Neural cell (in vitro differentiated cells): Measurements from ENCODE around the gene JADE2. TPM values are rescaled to one million over a fixed set of nuclear protein-coding genes. Genes with fewer than 3 reads are reported as not detected.

Experiments used
- H2AFZ ChIP-seq: fragments of 200-600, 300-800 bp; sonication (generic), shearing (Covaris generic); 2 replicates; pipeline ENCODE4 v1.6.0; 2014; ENCODE audit warnings: low read depth, mild to moderate bottlenecking, antibody characterized with exemption, low read length, moderate library complexity
- H3F3A ChIP-seq: fragments of 200-600 bp; shearing (Covaris generic); 2 replicates; pipeline ENCODE4 v1.6.1; 2016; ENCODE audit warnings: mild to moderate bottlenecking, moderate library complexity, mixed read lengths, antibody characterized with exemption, low read length; ENCODE audit not compliant: insufficient read depth, poor library complexity, severe bottlenecking
- H3K27ac ChIP-seq: fragments of 200-600, 300-800 bp; sonication (generic), shearing (Covaris generic); 2 replicates; pipeline ENCODE4 v1.5.1; 2014; ENCODE audit warnings: mild to moderate bottlenecking, low read length, moderate library complexity
- H3K27me3 ChIP-seq: fragments of 300-800, 200-600 bp; sonication (generic), shearing (Covaris generic); 2 replicates; pipeline ENCODE4 v1.6.0; 2014; ENCODE audit warnings: mild to moderate bottlenecking, low read depth, low read length, moderate library complexity; ENCODE audit not compliant: insufficient read depth
- H3K36me3 ChIP-seq: fragments of 300-800, 200-600 bp; sonication (generic), shearing (Covaris generic); 2 replicates; pipeline ENCODE4 v1.5.1; 2014; ENCODE audit warnings: mild to moderate bottlenecking, antibody characterized with exemption, low read length, moderate library complexity; ENCODE audit not compliant: insufficient read depth
- H3K4me2 ChIP-seq: fragments of 300-800, 200-600 bp; sonication (generic), shearing (Covaris generic); 2 replicates; pipeline ENCODE4 v1.6.0; 2014; ENCODE audit warnings: mild to moderate bottlenecking, low read length
- H3K4me3 ChIP-seq: fragments of 300-800, 200-600 bp; sonication (generic), shearing (Covaris generic); 2 replicates; pipeline ENCODE4 v1.5.1; 2014; ENCODE audit warnings: mild to moderate bottlenecking, low read length, moderate library complexity
- H3K79me2 ChIP-seq: fragments of 200-600 bp; shearing (Covaris generic); replicated peaks from 2 replicates; pipeline ENCODE4 v1.6.0; 2014; ENCODE audit warnings: mild to moderate bottlenecking, low read length, moderate library complexity; ENCODE audit not compliant: insufficient read depth
- H3K9ac ChIP-seq: fragments of 300-800, 200-600 bp; sonication (generic), shearing (Covaris generic); 2 replicates; pipeline ENCODE4 v1.6.1; 2016; ENCODE audit warnings: mild to moderate bottlenecking, low read length, mixed read lengths
- H3K9me2 ChIP-seq: fragments of 200-600 bp; shearing (Covaris generic); 2 replicates; pipeline ENCODE4 v1.6.1; 2016; ENCODE audit warnings: mild to moderate bottlenecking, low read length, mixed read lengths; ENCODE audit not compliant: insufficient read depth
- H3K9me3 ChIP-seq: fragments of 200-600, 300-800 bp; sonication (generic), shearing (Covaris generic); 2 replicates; pipeline ENCODE4 v1.6.1; 2016; ENCODE audit warnings: mild to moderate bottlenecking, mixed run types, low read length, moderate library complexity, mixed read lengths
- H4K20me1 ChIP-seq: fragments of 200-600 bp; shearing (Covaris generic); 2 replicates; pipeline ENCODE4 v1.6.1; 2016; ENCODE audit warnings: mild to moderate bottlenecking, mixed run types; ENCODE audit not compliant: insufficient read depth
- CTCF ChIP-seq: fragments of 450-650 bp; IDR thresholded peaks from 2 replicates; pipeline ENCODE4 v1.5.1; 2014; ENCODE audit warnings: antibody characterized with exemption, mild to moderate bottlenecking, moderate library complexity; ENCODE audit not compliant: poor library complexity, severe bottlenecking
- EP300 ChIP-seq: fragments of 450-650 bp; conservative IDR thresholded peaks from 2 replicates; pipeline ENCODE4 v1.6.1; 2014; ENCODE audit warnings: antibody characterized with exemption, mild to moderate bottlenecking, moderate library complexity; ENCODE audit not compliant: poor library complexity, severe bottlenecking
- EZH2 ChIP-seq: fragments of 200-600, 300-800 bp; shearing (Covaris generic), sonication (generic); IDR thresholded peaks from 2 replicates; pipeline ENCODE4 v1.6.1; 2014; ENCODE audit warnings: antibody characterized with exemption, low read length, borderline replicate concordance, mild to moderate bottlenecking; ENCODE audit not compliant: insufficient read depth, poor library complexity, severe bottlenecking
- MXI1 ChIP-seq: fragments of 450-650 bp; conservative IDR thresholded peaks from 2 replicates; pipeline ENCODE4 v1.6.1; 2014; ENCODE audit warnings: antibody characterized with exemption, mild to moderate bottlenecking; ENCODE audit not compliant: poor library complexity, severe bottlenecking
- POLR2AphosphoS5 ChIP-seq: IDR thresholded peaks from 2 replicates; pipeline ENCODE4 v1.6.1; 2012
- RAD21 ChIP-seq: fragments of 450-650 bp; conservative IDR thresholded peaks from 2 replicates; pipeline ENCODE4 v1.6.1; 2014; ENCODE audit warnings: antibody characterized with exemption, mild to moderate bottlenecking, moderate library complexity
- REST ChIP-seq: IDR thresholded peaks from 2 replicates; pipeline ENCODE4 v1.6.1; 2012; ENCODE audit warnings: borderline replicate concordance
- SMC3 ChIP-seq: fragments of 450-650 bp; conservative IDR thresholded peaks from 2 replicates; pipeline ENCODE4 v1.6.1; 2014; ENCODE audit warnings: antibody characterized with exemption, mild to moderate bottlenecking, moderate library complexity; ENCODE audit not compliant: poor library complexity
- TAF1 ChIP-seq: IDR thresholded peaks from 2 replicates; pipeline ENCODE4 v1.6.1; 2012; ENCODE audit warnings: low read depth
- polyA plus RNA-seq: library from polyadenylated mRNA; depleted of rRNA; stranded (reverse); fragments of >200 nt; gene quantifications from 2 replicates; pipeline ENCODE4 v1.2.3, GENCODE V29; 2014

Gene JADE2
- polyA plus RNA-seq, 1 donor from 2014 or later = 1.9 TPM

DNA sequence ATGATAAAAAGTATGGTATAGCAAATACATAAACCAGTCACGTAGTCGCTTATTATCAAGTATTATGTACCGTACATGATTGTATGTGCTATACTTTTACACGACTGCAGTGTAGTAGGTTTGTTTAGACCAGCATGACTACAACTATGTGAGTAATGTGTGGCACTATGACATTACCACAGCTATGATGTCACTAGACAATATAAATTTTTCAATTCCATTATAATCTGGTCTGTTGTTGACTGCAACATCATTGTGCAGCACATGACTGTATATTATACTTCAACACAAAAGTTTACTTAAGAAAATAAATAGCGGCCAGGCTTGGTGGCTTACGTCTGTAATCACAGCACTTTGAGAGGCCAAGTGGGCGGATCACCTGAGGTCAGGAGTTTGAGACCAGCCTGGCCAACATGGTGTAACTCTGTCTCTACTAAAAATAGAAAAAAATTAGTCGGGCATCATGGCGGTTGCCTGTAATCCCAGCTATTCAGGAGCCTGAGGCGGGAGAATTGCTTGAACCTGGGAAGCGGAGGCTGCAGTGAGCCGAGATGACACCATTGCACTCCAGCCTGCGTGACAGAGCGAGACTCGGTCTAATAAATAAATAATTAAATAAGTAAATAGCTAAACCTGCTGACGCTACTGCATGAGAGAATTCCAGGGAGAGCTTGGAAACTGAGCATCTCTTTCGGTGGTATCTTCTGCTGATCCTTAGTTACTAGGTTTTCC, 24.6 kb upstream of the JADE2 start:
- H3K9me2 ChIP-seq = no peaks in the 10 kb centered on the region
- H3F3A ChIP-seq = no peaks in the 10 kb centered on the region
- TF ChIP-seq EP300 = no peak
- no peak for TF ChIP-seq CTCF
- no peak for TF ChIP-seq RAD21
- TF ChIP-seq TAF1 = no peak
- TF ChIP-seq POLR2AphosphoS5 = no peak
- no peak for TF ChIP-seq REST
- TF ChIP-seq MXI1 = no peak
- no peak for TF ChIP-seq SMC3
- TF ChIP-seq EZH2 = no peak
- H4K20me1 ChIP-seq = no peaks in the 10 kb centered on the region
- no peaks in the 10 kb centered on the region for H3K27me3 ChIP-seq
- no peaks in the 10 kb centered on the region for H3K9me3 ChIP-seq
- H3K4me2 ChIP-seq = no peak overlapping the region
- H3K27ac ChIP-seq = no peak overlapping the region
- no peak overlapping the region for H2AFZ ChIP-seq
- H3K4me3 ChIP-seq = no peak overlapping the region
- no peaks in the 10 kb centered on the region for H3K79me2 ChIP-seq
- no peaks in the 10 kb centered on the region for H3K36me3 ChIP-seq
- no peak overlapping the region for H3K9ac ChIP-seq

GRCh38 chr5:134502259-134502658, 23.2 kb upstream of the JADE2 start:
- Histone ChIP-seq H3K36me3 (no peaks in the 10 kb centered on the region), H3F3A (no peaks in the 10 kb centered on the region), H4K20me1 (no peaks in the 10 kb centered on the region), H2AFZ (no peak overlapping the region), H3K9me3 (no peaks in the 10 kb centered on the region), H3K9ac (no peak overlapping the region), H3K4me2 (no peak overlapping the region), H3K4me3 (no peak overlapping the region), H3K27me3 (no peaks in the 10 kb centered on the region), H3K9me2 (no peaks in the 10 kb centered on the region), H3K79me2 (no peaks in the 10 kb centered on the region), H3K27ac (no peak overlapping the region)
- TF ChIP-seq CTCF = no peak
- no peak for TF ChIP-seq REST
- no peak for TF ChIP-seq SMC3
- no peak for TF ChIP-seq MXI1
- no peak for TF ChIP-seq TAF1
- TF ChIP-seq EZH2 = no peak
- no peak for TF ChIP-seq EP300
- no peak for TF ChIP-seq RAD21
- no peak for TF ChIP-seq POLR2AphosphoS5
